NB4 (cell line): ENCODE results near the gene ALDH4A1.

Experiments used
- DNase-seq: peaks from one replicate; pipeline ENCODE4 v3.0.0; 2010; ENCODE audit warnings: low read depth
- H3K4me3 ChIP-seq: one replicate; pipeline ENCODE4 v1.5.1; 2011; ENCODE audit warnings: mild to moderate bottlenecking, low read depth, low read length, moderate library complexity
- MYC ChIP-seq: IDR thresholded peaks from 2 replicates; pipeline ENCODE4 v1.6.1; 2011; ENCODE audit warnings: low read depth, low read length
- POLR2A ChIP-seq: IDR thresholded peaks from 2 replicates; pipeline ENCODE4 v1.6.1; 2011; ENCODE audit warnings: mild to moderate bottlenecking; ENCODE audit not compliant: insufficient read length; ENCODE audit errors: extremely low read depth
- TF ChIP-seq, protein P1 (sequence below): IDR thresholded peaks from one replicate; pipeline ENCODE4 v1.5.1; 2012; ENCODE audit warnings: low read depth, low read length
- TF ChIP-seq, protein P2 (sequence below): IDR thresholded peaks from 2 replicates; pipeline ENCODE4 v1.6.1; 2011; ENCODE audit warnings: low read depth, low read length

ALDH4A1 gene

DNA sequence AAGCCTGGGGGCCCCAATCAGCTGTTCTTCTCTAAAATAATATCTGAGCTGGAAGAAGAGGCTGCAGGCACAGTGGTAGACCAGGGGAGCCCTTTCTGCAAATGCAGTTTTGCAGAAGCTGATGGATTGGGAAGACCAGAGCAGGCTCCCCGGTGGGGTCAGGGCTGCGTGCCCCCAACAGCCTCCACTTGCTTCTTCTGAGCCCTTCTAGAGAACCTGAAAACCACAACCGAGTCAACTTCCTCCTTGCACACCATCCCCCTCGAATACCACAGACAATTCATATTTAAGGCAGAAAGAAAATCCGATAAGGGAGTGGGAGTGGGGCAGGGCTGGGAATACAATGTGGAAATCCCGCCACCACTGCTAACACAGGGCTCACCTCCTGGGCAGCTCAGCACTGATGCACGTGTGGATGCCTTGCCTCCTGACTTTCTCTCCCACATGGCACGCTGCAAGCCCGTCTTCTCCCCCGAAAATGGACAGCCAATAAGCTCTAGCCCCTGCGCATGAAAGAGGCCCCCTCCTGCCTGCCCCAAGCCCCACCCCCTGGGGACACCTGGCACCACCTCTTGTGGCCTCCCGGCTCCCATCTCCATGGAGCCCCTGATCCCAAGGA lies 25.4 kb upstream of the ALDH4A1 start:
- H3K4me3 ChIP-seq = no peak overlapping the region
- DNase-seq = peak; percentile 93
- TF ChIP-seq, protein P1, sequence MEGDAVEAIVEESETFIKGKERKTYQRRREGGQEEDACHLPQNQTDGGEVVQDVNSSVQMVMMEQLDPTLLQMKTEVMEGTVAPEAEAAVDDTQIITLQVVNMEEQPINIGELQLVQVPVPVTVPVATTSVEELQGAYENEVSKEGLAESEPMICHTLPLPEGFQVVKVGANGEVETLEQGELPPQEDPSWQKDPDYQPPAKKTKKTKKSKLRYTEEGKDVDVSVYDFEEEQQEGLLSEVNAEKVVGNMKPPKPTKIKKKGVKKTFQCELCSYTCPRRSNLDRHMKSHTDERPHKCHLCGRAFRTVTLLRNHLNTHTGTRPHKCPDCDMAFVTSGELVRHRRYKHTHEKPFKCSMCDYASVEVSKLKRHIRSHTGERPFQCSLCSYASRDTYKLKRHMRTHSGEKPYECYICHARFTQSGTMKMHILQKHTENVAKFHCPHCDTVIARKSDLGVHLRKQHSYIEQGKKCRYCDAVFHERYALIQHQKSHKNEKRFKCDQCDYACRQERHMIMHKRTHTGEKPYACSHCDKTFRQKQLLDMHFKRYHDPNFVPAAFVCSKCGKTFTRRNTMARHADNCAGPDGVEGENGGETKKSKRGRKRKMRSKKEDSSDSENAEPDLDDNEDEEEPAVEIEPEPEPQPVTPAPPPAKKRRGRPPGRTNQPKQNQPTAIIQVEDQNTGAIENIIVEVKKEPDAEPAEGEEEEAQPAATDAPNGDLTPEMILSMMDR = no peak
- TF ChIP-seq, protein P2, sequence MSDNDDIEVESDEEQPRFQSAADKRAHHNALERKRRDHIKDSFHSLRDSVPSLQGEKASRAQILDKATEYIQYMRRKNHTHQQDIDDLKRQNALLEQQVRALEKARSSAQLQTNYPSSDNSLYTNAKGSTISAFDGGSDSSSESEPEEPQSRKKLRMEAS = peak; percentile 58
- TF ChIP-seq POLR2A (no peak), MYC (0 out of 2 replicates have a peak, but pooled peaks have one; percentile 35)

DNA sequence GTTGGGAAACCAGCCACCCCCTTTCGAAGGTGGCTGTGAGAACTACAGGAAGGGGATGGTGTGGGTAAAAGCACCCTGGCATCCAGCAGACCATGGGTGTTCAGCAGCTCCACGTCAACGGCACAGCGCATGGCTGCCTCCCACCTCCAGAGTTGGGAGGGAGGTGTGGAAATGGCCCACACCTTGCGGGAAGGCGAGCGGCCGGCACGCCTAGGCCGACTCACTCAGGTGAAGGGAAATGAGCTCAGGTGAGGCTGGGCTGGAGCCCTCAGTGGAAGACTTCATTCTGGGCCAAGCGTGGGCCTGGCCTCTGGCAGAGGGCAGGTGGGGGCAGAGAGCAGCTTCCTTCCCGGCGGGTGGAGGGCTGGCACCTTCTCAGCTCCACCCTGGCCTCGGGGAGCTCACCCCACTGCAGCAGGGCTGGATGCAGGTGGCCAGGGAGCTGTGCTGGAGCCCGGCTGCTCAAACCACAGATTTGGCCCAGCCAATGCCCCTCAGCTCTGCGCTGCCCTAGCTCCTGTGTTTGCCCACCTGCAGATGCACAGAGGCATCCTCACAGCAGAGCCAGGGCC lies 24.8 kb upstream of the ALDH4A1 start:
- DNase-seq = no peak
- TF ChIP-seq, protein P1 = no peak
- TF ChIP-seq MYC = no peak
- TF ChIP-seq POLR2A = no peak
- TF ChIP-seq, protein P2 = no peak
- H3K4me3 ChIP-seq = peak overlapping the region; percentile 23

DNA sequence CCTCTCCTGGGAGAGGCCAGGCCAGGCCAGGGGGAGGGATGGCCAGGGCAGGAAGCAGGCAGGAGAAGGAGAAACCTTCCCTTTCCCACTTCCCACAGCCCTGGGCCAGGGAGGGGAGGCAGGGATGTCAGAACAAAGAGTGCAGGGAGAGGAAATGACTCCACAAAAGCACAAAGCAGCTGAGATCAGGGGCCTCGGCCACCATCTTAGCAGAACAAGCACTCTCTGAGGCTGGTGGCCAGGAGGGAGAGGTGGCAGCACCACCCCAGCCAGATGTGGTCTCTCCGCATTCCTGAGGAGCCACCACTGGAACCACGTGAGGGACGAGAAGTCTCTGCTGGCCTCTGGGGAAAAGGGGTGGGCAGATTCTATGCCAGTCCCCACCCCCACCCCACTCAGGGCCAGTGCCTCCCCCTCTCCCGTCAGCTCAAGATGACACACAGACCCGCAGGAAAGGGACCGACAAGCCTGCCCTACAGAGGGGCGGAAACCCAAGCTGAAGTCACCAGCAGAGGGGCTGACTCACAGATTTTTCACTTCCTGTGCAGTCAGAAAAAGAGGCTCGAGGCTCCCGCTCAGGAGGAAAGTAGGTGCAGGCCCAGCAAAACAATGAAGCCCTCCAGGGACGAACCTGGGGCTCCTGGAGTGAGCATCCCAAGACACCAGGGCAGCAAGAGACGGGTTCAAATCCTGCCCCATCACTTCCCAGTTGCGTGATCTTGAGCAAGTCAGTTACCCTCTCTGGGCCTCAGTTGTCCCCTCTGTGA lies 24.1 kb upstream of the ALDH4A1 start:
- DNase-seq = peak; percentile 96
- peak overlapping the region; percentile 23 for H3K4me3 ChIP-seq
- TF ChIP-seq, protein P2 = peak; percentile 60
- no peak for TF ChIP-seq POLR2A
- peak; percentile 41 for TF ChIP-seq MYC
- TF ChIP-seq, protein P1 = no peak

DNA sequence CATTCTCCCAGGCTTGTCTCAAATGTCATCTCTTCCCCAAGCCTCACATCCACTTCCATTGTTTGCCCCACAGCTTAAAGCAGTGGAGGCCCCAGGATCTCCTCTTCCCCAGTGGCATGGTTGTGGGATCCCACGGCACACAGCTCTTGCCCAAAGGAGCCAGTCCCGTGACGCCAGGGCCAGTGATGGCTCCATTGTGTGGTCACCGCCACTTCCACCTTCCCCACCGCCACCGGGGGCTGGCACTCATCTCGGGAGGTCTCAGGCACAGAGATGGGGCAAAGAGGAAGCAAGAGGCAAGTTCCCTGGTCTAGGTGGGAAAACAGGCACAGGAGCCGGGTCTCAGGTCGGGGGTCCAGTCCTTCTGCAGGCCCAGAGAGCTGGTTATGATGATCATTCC lies 22.9 kb upstream of the ALDH4A1 start:
- TF ChIP-seq, protein P2 = no peak
- TF ChIP-seq, protein P1 = no peak
- no peak for TF ChIP-seq POLR2A
- TF ChIP-seq MYC = no peak
- no peak overlapping the region for H3K4me3 ChIP-seq
- DNase-seq = no peak

DNA sequence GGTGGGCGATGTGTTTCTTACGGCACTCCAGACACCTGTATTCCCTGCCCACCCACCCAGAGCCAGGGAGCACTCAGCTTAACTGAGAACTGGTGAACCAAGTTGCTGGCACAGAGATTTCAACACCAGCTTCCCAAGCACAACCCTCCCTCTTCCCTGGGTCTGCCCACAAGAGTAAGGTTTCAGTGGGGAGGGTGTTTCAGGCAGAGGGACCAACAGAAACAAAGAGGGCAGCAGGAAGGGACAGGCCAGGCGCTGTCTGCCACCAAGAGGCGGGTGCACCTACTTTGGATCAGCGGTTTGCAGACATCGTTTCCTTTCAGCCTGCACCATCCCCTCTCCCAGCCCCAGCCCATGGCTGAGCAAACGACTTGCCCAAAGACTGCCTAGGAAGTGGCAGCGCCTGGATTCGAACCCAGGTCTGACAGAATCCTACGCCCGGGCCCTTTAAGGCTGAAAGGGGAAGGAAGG lies 21.9 kb upstream of the ALDH4A1 start:
- peak; percentile 74 for DNase-seq
- TF ChIP-seq, protein P2 = no peak
- TF ChIP-seq MYC (no peak), POLR2A (no peak)
- TF ChIP-seq, protein P1 = no peak
- no peak overlapping the region for H3K4me3 ChIP-seq
